DMS153 treated with DMSO at 0.1 percent for 48 hours (cell line): ENCODE data around the gene KANSL3.

Experiments used
- DNase-seq: peaks from one replicate; lab custom pipeline; 2025; ENCODE audit not compliant: unreplicated experiment; lab: John Stamatoyannopoulos, UW

KANSL3 gene

GRCh38 chr2:96546797-96547196 is 91.3 kb downstream of the KANSL3 start:
- no peak for DNase-seq

- DNase-seq = no peak
Measured at GRCh38 chr2:96546321-96546720, 91.8 kb downstream of the KANSL3 start.
